A549 treated with AZD9567 at 1 μM for 4 hours (cell line): ENCODE measurements around the gene CCS. TPM values are rescaled to one million over a fixed set of nuclear protein-coding genes. Genes with fewer than 3 reads are reported as not detected.

Experiments used
- total RNA-seq: library from RNA; stranded (reverse); fragments of 200-300 nt; extraction: Qiagen RNA extraction; gene quantifications from 5 replicates; pipeline ENCODE4 v1.2.3, GENCODE V29; 2022; ENCODE audit not compliant: insufficient read depth

CCS gene, protein sequence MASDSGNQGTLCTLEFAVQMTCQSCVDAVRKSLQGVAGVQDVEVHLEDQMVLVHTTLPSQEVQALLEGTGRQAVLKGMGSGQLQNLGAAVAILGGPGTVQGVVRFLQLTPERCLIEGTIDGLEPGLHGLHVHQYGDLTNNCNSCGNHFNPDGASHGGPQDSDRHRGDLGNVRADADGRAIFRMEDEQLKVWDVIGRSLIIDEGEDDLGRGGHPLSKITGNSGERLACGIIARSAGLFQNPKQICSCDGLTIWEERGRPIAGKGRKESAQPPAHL
- 22.3 to 32.8 TPM (median 30.4 TPM) in 5 replicates for total RNA-seq

DNA sequence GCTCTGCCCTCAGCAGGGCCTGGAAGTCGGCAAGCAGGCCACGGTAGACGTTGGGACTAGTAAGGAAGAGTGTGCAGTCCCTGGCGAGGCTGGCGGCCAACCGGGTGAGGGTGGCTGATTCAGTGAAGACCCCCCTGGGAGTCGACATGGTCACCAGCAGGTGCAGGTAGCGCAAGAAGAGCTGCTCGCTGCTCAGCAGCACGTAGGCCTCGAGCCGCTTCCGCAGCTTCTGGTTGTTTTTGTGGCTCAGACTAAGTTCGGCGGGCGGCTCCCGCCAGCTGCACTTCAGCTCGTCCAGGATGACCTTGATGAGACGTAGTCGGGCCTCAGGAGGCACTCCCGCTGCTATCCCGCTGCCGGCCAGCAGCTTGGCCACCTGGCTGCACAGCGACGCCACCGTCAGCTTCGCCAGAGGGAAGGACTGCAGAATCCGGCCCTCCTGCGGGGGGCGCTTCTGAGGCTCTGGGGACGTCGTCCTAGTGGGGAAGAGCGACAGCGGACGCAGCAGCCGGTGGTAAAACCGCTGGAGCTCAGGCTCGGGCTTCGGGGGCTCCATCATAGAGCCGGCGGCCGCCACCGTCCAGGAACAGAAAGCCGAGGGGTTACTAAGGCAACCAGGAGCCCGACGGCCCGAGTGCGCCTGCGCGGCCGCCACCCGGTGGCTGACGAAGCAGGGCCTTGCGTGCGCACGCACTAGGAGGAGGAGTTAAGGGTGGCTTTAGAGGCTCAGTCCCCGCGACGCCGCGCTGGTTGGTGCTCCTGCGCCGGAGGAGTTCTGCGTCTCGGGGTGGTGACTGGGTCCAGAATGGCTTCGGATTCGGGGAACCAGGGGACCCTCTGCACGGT is at the start of gene CCS, which contains the start of gene CCDC87:
Gene CCS, plus strand, starts transcription at position 729 of the 846 bp plus-strand sequence. Its CDS starts 77 bp downstream, at position 806.
Gene CCDC87, minus strand, starts transcription at position 607 of the 846 bp plus-strand sequence. Its CDS starts 48 bp downstream, at position 559.

DNA sequence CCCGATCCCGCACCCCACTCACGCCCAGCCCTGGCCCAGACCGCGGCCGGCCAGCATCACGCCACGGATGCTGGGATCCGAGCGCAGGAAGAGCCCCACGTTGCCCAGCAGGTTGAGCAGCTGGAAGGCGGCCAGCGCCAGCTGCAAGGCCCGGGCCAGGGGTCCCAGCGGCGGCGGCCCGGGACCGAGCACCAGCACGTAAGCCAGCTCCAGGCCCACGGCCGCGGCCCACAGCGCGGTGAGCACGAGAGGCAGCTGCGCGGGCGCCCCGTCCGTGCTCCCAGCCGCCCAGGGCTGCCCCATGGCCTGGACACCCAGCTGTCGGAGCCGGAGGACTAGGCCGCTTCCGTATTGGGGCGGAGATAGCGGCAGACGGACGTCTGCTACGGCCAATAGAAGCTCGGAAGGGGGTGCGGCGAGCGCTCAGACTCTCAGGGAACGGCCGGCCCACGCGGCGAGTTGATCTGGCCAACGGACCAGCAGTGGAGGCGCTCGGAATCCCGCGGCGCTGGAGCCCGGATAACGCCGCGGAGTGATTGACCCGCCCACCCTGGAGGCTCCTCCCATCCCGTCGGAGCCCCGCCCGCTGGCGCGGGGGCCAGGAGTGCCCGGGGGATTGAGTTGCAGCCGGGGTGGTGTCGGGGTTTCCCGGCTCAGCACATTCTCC is 47.2 kb upstream of the CCS start, which contains the start of gene ZDHHC24:
Gene ZDHHC24, minus strand, starts transcription at position 348 of the 667 bp plus-strand sequence. Its CDS starts 45 bp downstream, at position 303.

DNA sequence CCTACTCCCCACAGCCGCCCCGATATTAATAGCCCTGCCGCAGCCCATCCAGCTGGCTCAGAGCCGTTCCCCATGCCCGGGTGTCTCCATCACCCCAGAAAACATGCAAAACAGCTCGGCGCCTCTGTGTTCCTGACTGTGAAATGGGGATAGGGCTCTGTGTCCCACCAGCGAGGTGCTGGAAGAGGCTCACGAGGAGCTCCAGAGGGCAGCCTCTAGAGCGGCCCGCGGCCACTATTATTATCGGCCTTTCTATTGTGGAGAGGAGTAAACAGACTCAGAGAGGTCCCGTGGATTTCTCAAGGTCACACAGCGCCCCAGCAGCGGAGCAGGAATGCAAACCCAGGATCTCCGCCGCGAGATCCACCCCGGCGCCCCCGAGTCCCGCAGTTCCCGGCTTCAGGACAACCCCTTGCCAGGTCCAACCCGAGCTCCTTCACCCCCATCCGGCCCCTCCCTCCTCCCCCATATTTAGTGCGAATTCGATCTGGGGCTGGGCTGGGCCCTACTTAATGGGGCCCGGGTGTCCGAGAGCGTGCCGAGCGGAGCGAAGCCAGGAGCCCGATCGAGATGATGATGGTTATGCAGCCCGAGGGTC is 46.5 kb upstream of the CCS start, which contains the start of gene ACTN3:
Gene ACTN3, plus strand, starts transcription at position 536 of the 598 bp plus-strand sequence. Its CDS starts 35 bp downstream, at position 571.

DNA sequence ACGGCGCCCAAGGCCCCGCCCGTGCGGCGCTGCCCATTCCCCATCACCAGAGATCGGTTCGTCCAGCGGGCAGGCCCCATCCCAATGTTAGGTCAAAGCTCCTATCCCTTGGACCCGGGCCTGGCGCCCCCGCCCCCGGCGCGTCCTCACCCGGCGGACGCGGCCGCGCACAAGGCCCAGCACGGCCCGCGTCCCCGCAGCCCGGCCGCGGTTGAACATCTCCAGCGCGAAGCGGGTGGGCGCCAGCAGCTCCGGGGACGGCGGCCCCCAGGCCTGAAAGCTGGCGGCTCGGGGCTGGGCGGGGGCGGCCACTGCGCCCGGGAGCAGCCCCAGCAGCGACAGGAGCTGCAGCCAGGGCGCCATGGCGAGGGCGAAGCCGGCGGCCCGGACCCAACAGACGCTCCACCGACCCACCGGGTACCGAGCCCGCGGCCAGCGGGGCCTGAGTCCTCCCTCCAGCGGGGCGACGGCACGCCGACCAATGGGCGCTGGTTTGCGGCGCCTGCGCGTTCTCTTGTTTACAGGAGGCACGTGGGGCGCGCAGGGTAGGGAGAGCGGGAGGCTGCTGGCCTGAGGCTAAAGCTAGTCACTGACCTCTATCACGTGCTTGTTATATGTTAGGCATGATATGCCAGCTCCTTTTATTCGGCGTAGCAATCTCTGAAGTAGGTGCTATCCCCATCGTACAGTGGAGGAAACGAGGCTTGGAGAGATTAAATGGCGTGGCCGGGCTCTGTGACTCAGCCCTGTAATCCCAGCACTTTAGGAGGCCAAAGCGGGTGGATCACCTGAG is 24.7 kb upstream of the CCS start, which contains the start of gene CTSF:
Gene CTSF, minus strand, starts transcription at position 483 of the 793 bp plus-strand sequence. Its CDS starts 120 bp downstream, at position 363.

DNA sequence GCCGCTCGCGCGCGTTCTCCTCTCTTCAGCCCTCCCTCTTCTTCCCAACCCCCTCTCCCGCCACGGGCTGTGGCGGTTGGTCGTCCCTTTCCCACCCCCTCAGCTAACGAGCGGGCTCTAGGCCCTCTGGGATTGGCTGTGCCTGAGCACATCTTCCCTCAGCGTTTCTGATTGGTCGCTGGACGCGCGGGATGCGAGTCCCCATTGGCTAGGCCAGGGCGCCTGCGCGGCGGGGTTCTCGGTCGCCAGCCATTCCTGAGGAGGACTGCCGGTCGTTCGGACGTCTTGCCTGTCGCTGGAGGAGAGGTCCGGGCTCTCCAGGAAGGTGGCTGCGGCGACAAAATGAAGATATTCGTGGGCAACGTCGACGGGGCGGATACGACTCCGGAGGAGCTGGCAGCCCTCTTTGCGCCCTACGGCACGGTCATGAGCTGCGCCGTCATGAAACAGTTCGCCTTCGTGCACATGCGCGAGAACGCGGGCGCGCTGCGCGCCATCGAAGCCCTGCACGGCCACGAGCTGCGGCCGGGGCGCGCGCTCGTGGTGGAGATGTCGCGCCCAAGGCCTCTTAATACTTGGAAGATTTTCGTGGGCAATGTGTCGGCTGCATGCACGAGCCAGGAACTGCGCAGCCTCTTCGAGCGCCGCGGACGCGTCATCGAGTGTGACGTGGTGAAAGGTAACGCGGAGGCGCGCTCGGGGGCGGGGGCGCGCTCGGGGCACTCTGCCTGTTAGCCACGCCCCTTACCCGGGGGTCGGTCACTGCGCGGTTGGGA is 23.6 kb downstream of the CCS start, which contains the start of gene RBM14:
Gene RBM14, plus strand, starts transcription at position 252 of the 776 bp plus-strand sequence. Its CDS starts 91 bp downstream, at position 343.

DNA sequence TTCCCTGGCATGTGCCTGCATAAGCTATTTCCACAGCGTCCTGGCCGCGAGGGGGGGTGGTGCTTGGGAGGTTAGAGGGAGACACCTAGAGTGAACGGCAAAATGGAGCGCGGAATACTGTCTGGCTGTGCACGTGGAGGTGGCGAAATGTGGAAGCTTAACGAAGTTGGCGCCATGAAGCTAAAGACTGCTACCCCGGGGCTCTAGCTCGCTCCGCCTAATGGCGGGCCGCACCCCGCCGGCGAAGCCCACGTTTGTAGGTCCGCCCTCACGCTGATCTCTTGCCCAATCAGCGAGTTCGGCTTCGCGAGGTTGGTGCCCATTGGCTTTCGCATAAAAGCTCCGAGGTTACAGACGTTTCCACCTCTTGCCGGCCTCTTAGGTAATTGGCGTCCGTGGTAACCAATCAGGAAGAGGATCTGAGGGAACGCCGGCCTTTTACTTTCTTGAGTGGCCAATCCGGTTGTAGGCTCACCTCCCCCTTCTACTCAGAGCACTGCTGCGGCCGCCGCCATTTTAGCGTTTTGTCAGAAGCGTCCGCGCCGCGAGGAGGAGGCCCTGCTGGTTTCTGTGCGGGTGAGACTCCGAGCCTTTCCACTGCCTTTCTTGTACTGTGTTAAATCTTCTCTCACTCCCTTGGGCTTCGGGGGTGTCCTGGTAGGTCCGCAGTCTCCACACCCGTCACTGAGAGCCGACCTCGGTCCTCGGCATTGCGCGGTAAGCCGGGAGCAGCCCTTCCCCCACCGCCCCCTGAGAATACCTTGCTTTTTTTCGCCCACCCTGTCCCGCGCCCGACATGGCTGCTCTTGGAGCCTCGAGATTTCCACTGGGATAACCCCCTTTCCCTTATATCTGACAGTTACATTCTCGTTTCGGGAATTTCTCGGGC is 45.4 kb downstream of the CCS start, which contains the start of gene RBM4:
Gene RBM4, plus strand, starts transcription at position 527 of the 889 bp plus-strand sequence. CDS start 1,009 bp downstream, outside the sequence.

Other genes starting within 250 kb of the CCS start
- 66.1 to 97.8 TPM (median 88.3 TPM) in 5 replicates for gene BRMS1, start 248.1 kb upstream of the CCS start, total RNA-seq
- 14.9 to 18.3 TPM (median 16.0 TPM) in 5 replicates for gene B4GAT1, start 245.6 kb upstream of the CCS start, total RNA-seq
- 4.1 to 6.8 TPM (median 5.4 TPM) in 5 replicates for gene SLC29A2, start 221.4 kb upstream of the CCS start, total RNA-seq
- gene NPAS4, start 172.2 kb upstream of the CCS start, total RNA-seq: not detected in 5 replicates
- gene MRPL11, start 154.3 kb upstream of the CCS start, total RNA-seq: 90.1 to 116 TPM (median 112 TPM) in 5 replicates
- gene PELI3, start 126.3 kb upstream of the CCS start, total RNA-seq: 4.3 to 6.1 TPM (median 5.0 TPM) in 5 replicates
- 51.3 to 93.2 TPM (median 55.9 TPM) in 5 replicates for gene DPP3, start 112.8 kb upstream of the CCS start, total RNA-seq
- 7.5 to 11.6 TPM (median 10.1 TPM) in 5 replicates for gene BBS1, start 82.5 kb upstream of the CCS start, total RNA-seq
- 10.1 to 14.3 TPM (median 13.2 TPM) in 5 replicates for gene ZDHHC24, start 47.1 kb upstream of the CCS start, total RNA-seq
- 0.03 TPM in 1 of 5 replicates, not detected in the others for gene ACTN3, start 46.3 kb upstream of the CCS start, total RNA-seq
- gene CTSF, start 24.6 kb upstream of the CCS start, total RNA-seq: 32.5 to 37.8 TPM (median 34.1 TPM) in 5 replicates
- gene CCDC87, start 122 bp upstream of the CCS start, total RNA-seq: 0.53 to 0.89 TPM (median 0.64 TPM) in 5 replicates
- 85.0 to 108 TPM (median 90.7 TPM) in 5 replicates for gene RBM14, start 23.4 kb downstream of the CCS start, total RNA-seq
- gene RBM4, start 45.5 kb downstream of the CCS start, total RNA-seq: 133 to 182 TPM (median 142 TPM) in 5 replicates
- gene RBM4B, start 84.7 kb downstream of the CCS start, total RNA-seq: 18.8 to 25.4 TPM (median 20.4 TPM) in 5 replicates
- 7.7 to 10.7 TPM (median 8.1 TPM) in 5 replicates for gene SPTBN2, start 136.0 kb downstream of the CCS start, total RNA-seq